Measurements from ENCODE around the gene PSMD5.
A peak's percentile ranks its signal among the peaks of the same experiment; 100 is the strongest.

The PSMD5 gene

DNA sequence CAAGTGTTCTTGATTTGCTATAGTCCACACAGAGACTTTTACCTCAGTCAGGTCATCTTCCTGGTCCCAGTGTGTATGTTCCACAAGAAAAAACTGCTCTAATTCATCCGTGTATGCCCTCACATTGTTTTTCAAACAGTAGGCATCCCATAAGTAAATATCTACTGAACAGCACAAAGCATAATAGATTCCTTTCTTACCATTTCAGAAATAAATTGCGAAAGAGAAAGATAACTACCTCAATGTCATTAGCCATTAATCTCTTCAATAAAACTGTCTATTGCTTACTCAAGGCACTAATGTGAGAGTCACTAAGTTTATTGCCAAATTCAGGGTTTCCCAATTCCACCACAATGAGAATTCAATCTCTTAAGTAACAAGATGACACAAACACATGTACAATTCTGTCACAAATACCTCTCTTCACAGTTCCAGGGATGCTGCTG lies 59.1 kb downstream of the PSMD5 start:
- peaks cover 56% of the 10 kb centered on the region for H3K36me3 Mint-ChIP-seq (ENCODE audit: low read depth)

DNA sequence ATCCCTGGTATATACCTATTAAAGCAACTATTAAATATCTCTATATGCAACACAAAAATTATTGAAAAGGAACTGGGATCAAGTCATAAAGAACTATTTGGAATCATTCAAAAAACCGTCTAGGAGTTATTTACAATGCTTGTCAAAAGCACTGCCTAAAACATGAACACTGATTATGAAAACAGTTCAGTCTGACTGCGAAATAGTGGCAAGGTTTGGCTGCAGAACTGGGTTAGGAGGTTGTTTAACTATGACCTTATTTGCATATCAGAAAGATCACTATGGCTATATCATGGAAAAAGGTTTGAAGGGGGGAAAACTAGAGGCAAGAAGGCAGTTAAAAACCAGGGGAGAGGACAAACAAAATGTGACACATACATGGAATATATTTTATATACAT lies 61.5 kb downstream of the PSMD5 start:
- Mint-ChIP-seq H3K36me3 (ENCODE audit: low read depth) (peaks cover 56% of the 10 kb centered on the region), H3K4me3 (no peak overlapping the region), H3K27ac (no peak overlapping the region), H3K27me3 (ENCODE audit: low read depth) (no peaks in the 10 kb centered on the region), H3K4me1 (ENCODE audit: low read depth) (peaks cover 14% of the 10 kb centered on the region), H3K9me3 (no peaks in the 10 kb centered on the region)
- no peak for DNase-seq (ENCODE audit: low spot score)

More for the DNA sequence above, 59.1 kb downstream of the PSMD5 start:
- Mint-ChIP-seq H3K27me3 (ENCODE audit: low read depth) (no peaks in the 10 kb centered on the region), H3K9me3 (no peaks in the 10 kb centered on the region), H3K4me3 (no peak overlapping the region), H3K27ac (no peak overlapping the region), H3K4me1 (ENCODE audit: low read depth) (peaks cover 18% of the 10 kb centered on the region)
- DNase-seq (ENCODE audit: low spot score): no peak

DNA sequence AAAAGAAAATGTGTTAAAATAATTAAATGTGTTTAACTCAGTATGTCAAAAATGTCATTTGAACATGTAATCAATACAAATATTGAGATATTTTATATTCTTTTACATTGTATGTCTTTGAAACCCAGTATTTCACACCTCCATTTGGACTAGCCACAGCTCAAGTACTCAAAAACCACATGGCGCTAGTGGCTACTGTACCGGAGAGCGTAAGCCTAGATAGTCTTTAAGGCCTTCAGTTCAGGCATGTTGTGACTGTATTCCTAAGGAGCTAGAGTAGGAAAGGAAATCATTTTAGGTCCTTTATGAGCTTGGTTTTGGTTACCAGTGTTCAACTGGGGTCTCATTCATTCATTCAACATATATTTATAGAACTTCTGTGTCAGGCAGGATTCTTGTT lies 62.4 kb downstream of the PSMD5 start:
- H3K27me3 Mint-ChIP-seq (ENCODE audit: low read depth): no peaks in the 10 kb centered on the region
- peaks cover 55% of the 10 kb centered on the region for H3K36me3 Mint-ChIP-seq (ENCODE audit: low read depth)
- no peak overlapping the region for H3K4me3 Mint-ChIP-seq
- no peaks in the 10 kb centered on the region for H3K9me3 Mint-ChIP-seq
- H3K4me1 Mint-ChIP-seq (ENCODE audit: low read depth): peaks cover 10% of the 10 kb centered on the region
- DNase-seq (ENCODE audit: low spot score): no peak
- H3K27ac Mint-ChIP-seq: no peak overlapping the region

DNA sequence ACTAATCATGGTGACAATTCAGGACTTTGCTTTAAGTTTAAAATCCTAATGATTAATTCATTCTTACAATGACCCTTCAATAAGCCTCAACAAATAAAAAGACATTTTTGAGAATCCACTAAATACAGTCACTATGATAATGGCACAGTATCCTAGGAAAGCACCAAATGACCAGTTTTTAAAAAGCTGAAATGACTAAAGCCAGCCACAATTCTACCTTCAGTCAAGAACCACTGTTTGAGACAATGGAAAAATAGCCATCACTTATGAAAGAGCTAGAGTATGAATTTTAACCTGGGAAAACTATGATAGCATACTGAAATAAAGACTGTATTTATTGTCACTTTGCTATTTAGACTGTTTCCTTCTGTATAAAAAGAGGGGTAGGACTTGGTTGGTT lies 63.5 kb downstream of the PSMD5 start:
- peaks cover 57% of the 10 kb centered on the region for H3K36me3 Mint-ChIP-seq (ENCODE audit: low read depth)
- H3K4me1 Mint-ChIP-seq (ENCODE audit: low read depth): peaks cover 6% of the 10 kb centered on the region
- no peak for DNase-seq (ENCODE audit: low spot score)
- no peaks in the 10 kb centered on the region for H3K9me3 Mint-ChIP-seq
- H3K4me3 Mint-ChIP-seq: no peak overlapping the region
- H3K27ac Mint-ChIP-seq: no peak overlapping the region
- no peaks in the 10 kb centered on the region for H3K27me3 Mint-ChIP-seq (ENCODE audit: low read depth)

DNA sequence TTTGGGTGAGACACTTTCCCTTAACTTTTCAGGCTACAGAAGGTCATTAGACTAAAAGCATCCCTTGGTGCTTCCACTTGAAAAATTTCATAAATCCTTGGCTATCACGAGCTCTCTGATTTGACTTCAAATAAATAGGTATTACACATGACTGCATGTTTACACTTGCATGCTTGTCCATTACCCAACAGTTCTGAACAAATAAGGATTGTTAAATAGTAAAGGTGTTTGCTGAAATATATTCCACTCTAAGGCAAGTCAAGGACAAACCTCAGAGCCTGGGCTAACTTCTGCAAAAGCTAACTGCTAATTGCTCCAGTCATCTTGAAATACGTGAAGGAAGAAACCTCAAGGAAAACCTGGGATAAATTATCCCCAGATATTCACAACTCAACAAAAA lies 64.0 kb downstream of the PSMD5 start:
- Mint-ChIP-seq H3K36me3 (ENCODE audit: low read depth) (peaks cover 52% of the 10 kb centered on the region), H3K27ac (no peak overlapping the region), H3K4me3 (no peak overlapping the region), H3K4me1 (ENCODE audit: low read depth) (peaks cover 6% of the 10 kb centered on the region), H3K9me3 (no peaks in the 10 kb centered on the region), H3K27me3 (ENCODE audit: low read depth) (no peaks in the 10 kb centered on the region)
- no peak for DNase-seq (ENCODE audit: low spot score)

DNA sequence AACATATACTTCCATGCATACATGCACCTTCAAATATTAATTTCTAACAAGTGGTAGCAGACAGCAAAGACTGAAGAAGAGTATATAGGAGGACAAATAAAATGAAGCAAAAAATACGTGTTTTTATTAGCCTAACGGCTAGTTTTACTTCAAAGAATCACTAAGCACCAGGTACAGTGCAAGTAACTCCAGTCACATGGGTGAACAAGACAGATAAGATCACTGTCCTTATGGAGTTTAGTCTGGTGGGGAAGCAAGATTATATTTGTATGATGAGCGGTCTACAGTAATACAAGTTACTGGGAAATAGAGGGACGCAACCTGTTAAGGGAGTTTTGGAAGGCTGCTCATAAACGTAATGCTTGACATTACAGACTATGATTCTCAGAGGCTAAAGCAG lies 65.5 kb downstream of the PSMD5 start:
- DNase-seq (ENCODE audit: low spot score): no peak
- Mint-ChIP-seq H3K27me3 (ENCODE audit: low read depth) (no peaks in the 10 kb centered on the region), H3K4me3 (no peak overlapping the region), H3K36me3 (ENCODE audit: low read depth) (peaks cover 46% of the 10 kb centered on the region), H3K27ac (no peak overlapping the region), H3K4me1 (ENCODE audit: low read depth) (peaks cover 5% of the 10 kb centered on the region), H3K9me3 (no peaks in the 10 kb centered on the region)

DNA sequence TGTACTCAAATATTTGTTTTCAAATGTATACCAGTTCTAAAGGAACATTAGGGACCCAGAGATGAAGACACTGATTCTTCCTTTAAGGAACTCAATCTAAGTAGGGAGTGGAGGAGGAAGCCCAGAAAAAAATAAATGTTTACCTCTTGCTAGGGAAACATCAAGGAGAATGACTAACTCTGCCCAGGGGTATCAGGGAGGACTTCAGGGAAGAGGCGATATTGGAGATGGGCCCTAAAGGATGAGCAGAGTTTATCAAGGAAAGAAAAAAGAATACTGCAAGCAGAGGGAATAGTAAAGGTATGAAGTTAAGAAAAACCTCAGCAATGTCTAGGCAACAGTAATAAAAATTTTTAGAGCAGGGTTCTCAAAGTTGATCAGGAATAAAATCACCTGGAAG lies 65.9 kb downstream of the PSMD5 start:
- no peaks in the 10 kb centered on the region for H3K27me3 Mint-ChIP-seq (ENCODE audit: low read depth)
- no peaks in the 10 kb centered on the region for H3K9me3 Mint-ChIP-seq
- no peak overlapping the region for H3K4me3 Mint-ChIP-seq
- peaks cover 45% of the 10 kb centered on the region for H3K36me3 Mint-ChIP-seq (ENCODE audit: low read depth)
- DNase-seq (ENCODE audit: low spot score): no peak
- peaks cover 5% of the 10 kb centered on the region for H3K4me1 Mint-ChIP-seq (ENCODE audit: low read depth)
- no peak overlapping the region for H3K27ac Mint-ChIP-seq

DNA sequence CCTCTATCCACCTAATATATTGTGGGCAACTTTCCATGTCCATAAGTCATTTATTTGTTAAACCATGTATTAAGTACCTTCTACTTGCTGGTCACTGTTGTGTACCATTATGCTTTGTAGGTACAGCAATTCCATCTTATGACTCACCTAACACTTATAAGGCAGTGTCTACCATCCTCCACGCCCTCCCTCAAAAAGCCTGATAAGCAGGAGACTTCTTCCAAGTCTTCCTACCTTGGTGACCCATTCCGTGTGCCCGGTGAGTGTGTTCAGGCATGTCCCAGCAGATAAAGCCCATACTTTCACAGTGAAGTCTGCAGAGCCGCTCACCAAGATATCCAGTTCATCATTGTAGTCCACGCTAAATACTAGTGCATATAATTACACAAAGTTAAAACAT lies 66.9 kb downstream of the PSMD5 start:
- no peak overlapping the region for H3K4me3 Mint-ChIP-seq
- no peak for DNase-seq (ENCODE audit: low spot score)
- H3K27me3 Mint-ChIP-seq (ENCODE audit: low read depth): no peaks in the 10 kb centered on the region
- no peaks in the 10 kb centered on the region for H3K9me3 Mint-ChIP-seq
- peaks cover 47% of the 10 kb centered on the region for H3K36me3 Mint-ChIP-seq (ENCODE audit: low read depth)
- peaks cover 10% of the 10 kb centered on the region for H3K4me1 Mint-ChIP-seq (ENCODE audit: low read depth)
- no peak overlapping the region for H3K27ac Mint-ChIP-seq

DNA sequence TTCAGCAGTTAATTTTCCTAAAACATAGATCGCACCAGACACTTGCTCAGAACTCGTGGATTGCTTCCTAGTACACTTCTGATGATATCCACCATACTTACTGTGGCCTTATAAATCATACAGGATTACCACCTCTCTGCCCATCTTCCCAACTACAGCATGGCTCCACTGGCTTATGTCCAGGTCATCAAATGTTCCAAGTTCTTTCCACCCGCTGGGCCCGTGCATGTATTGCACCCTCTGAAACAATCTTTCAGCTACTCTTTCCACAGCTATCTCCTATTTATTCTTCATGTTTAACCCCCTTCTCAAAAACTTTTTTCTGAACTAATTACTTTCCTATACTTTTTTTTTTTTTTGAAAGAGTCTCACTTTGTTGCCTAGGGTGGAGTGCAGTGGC lies 68.0 kb downstream of the PSMD5 start:
- Mint-ChIP-seq H3K27me3 (ENCODE audit: low read depth) (no peaks in the 10 kb centered on the region), H3K36me3 (ENCODE audit: low read depth) (peaks cover 50% of the 10 kb centered on the region), H3K27ac (peak overlapping the region; percentile 60), H3K9me3 (no peaks in the 10 kb centered on the region), H3K4me1 (ENCODE audit: low read depth) (peaks cover 15% of the 10 kb centered on the region), H3K4me3 (no peak overlapping the region)
- DNase-seq (ENCODE audit: low spot score): no peak

DNA sequence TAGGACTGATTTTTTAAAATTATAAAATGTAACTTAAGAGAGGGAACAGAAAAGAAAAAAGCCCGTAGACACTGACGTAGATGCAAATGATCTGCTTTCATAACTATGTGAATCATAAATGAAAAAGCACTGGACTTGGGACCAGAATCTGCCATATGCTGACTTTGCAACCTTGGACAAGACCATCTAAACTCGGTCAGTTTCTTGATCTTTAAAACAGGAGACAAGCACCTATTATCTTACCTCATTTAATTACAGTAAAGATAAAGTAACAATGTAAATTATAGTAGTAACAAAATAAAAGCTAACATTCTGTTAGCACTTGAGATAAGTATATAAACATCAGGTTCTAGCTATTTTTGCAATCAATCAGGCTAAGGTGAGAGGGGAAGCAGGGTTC lies 69.5 kb downstream of the PSMD5 start:
- Mint-ChIP-seq H3K36me3 (ENCODE audit: low read depth) (peaks cover 53% of the 10 kb centered on the region), H3K9me3 (no peaks in the 10 kb centered on the region), H3K27me3 (ENCODE audit: low read depth) (no peaks in the 10 kb centered on the region), H3K4me1 (ENCODE audit: low read depth) (peaks cover 26% of the 10 kb centered on the region), H3K27ac (no peak overlapping the region), H3K4me3 (no peak overlapping the region)
- DNase-seq (ENCODE audit: low spot score): no peak

DNA sequence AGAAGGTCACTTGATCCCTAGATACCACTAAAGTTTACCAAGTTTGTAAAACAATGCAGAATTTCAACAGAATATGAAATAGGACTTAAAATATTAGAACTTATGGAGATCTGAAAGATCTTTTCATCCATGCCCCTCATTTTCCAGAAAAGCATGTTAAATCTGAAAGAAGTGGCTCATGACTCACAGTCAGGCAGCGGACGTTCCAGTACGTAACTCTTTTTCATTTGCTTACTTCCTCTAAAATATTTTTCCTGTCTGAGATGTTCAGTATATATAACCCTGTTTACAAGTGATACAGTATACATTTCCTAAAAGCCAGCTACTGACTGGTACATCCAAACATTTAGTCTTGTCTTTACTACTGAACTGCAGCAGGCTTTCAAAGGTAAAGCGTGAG lies 71.8 kb downstream of the PSMD5 start:
- Mint-ChIP-seq H3K27me3 (ENCODE audit: low read depth) (no peaks in the 10 kb centered on the region), H3K4me1 (ENCODE audit: low read depth) (peaks cover 34% of the 10 kb centered on the region), H3K36me3 (ENCODE audit: low read depth) (peaks cover 53% of the 10 kb centered on the region), H3K27ac (no peak overlapping the region), H3K4me3 (no peak overlapping the region), H3K9me3 (no peaks in the 10 kb centered on the region)
- no peak for DNase-seq (ENCODE audit: low spot score)

DNA sequence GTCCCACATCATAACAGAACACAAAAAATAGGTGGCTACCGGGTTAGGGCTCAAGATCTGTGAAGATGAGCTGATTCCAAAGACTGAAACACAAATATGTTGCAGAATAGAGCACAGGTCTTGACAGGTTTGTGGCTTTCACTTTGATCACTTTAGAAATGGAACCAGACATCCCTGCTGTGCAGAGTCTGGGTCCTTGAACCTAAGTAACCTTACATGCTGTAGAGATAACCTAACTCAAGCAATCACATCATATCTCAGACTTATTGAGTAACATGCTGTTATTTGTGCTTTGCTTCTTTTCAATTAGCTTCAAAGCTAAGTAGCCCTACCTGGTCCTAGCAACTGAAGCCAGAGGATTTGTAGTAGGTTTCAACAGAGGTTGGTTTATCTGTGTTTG lies 73.8 kb downstream of the PSMD5 start:
- no peaks in the 10 kb centered on the region for H3K27me3 Mint-ChIP-seq (ENCODE audit: low read depth)
- peaks cover 56% of the 10 kb centered on the region for H3K36me3 Mint-ChIP-seq (ENCODE audit: low read depth)
- no peak overlapping the region for H3K4me3 Mint-ChIP-seq
- DNase-seq (ENCODE audit: low spot score): no peak
- peak overlapping the region; percentile 7 for H3K27ac Mint-ChIP-seq
- no peaks in the 10 kb centered on the region for H3K9me3 Mint-ChIP-seq
- peaks cover 34% of the 10 kb centered on the region for H3K4me1 Mint-ChIP-seq (ENCODE audit: low read depth)

DNA sequence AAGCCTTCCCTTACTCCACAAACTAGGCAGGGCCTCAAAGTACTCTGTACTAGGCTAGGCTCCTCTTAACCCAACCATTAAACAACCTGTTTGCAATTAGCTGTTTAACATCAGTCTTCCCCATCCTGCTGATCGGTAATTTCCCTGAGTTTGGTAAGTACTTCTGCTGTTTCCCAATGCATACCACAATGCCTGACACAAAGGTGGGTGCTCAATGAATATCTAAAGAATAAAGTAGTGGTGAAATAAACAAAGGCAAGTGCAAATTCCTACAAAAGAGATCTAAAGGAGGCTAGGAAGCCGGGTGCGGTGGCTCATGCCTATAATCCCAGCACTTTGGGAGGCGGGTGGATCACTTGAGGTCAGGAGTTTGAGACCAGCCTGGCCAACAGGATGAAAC lies 74.5 kb downstream of the PSMD5 start:
- H3K36me3 Mint-ChIP-seq (ENCODE audit: low read depth): peaks cover 59% of the 10 kb centered on the region
- no peaks in the 10 kb centered on the region for H3K27me3 Mint-ChIP-seq (ENCODE audit: low read depth)
- no peak overlapping the region for H3K4me3 Mint-ChIP-seq
- peaks cover 34% of the 10 kb centered on the region for H3K4me1 Mint-ChIP-seq (ENCODE audit: low read depth)
- peak overlapping the region; percentile 62 for H3K27ac Mint-ChIP-seq
- DNase-seq (ENCODE audit: low spot score): no peak
- no peaks in the 10 kb centered on the region for H3K9me3 Mint-ChIP-seq

DNA sequence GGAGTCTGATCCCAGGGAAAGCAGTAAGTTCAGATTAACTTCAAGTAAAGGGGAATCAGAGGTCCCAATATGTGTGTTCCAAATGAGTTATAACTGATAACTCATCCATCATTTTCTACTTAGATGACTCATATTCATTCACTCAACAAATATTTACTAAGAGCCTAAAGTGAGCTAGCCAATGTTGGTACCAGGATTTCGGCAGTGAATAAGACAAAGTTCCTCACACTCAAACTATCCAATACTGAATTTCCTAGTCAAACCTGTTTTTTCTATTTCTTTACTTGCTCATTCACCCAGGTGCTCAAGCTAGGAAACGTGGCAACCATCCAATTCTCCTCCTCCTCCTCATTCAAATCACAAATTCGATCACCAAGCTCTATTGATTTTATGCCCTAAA lies 75.3 kb downstream of the PSMD5 start:
- Mint-ChIP-seq H3K36me3 (ENCODE audit: low read depth) (peaks cover 64% of the 10 kb centered on the region), H3K27me3 (ENCODE audit: low read depth) (no peaks in the 10 kb centered on the region), H3K9me3 (no peaks in the 10 kb centered on the region), H3K4me3 (no peak overlapping the region), H3K4me1 (ENCODE audit: low read depth) (peaks cover 34% of the 10 kb centered on the region), H3K27ac (no peak overlapping the region)
- no peak for DNase-seq (ENCODE audit: low spot score)
